Tibial nerve (tissue), 4 donors: Measurements from ENCODE around the gene MRGPRE. TPM values are rescaled to one million over a fixed set of nuclear protein-coding genes. Genes with fewer than 3 reads are reported as not detected.
A peak's percentile ranks its signal among the peaks of the same experiment; 100 is the strongest.
"Not testable (repeated sequence)": the region's sequence is repeated elsewhere in the genome, so short reads cannot be mapped to it uniquely, and the experiment has no call there.

ENCODE experiments used
- DNase-seq, 2 donors: peaks; one replicate each; pipeline ENCODE4 v3.0.0-alpha.2; 2019; ENCODE audit warnings: low spot score in 2 of 2
- H3K27ac ChIP-seq, 4 donors: fragments of 200-600 bp; sonication (generic) in 3 of 4; one replicate each; pipeline ENCODE4 v1.5.1; 2017 to 2019; ENCODE audit warnings: mild to moderate bottlenecking in 1 of 4
- H3K27me3 ChIP-seq, 2 donors: fragments of 200-600 bp; sonication (generic) in 1 of 2; one replicate each; pipeline versions ENCODE4 v1.5.1 to v1.6.0; 2017 to 2019
- H3K36me3 ChIP-seq, 3 donors: fragments of 200-600 bp; sonication (generic); one replicate each; pipeline ENCODE4 v1.5.1; 2018 to 2019
- H3K4me1 ChIP-seq, 4 donors: fragments of 200-600 bp; sonication (generic) in 3 of 4; one replicate each; pipeline ENCODE4 v1.5.1; 2017 to 2019
- H3K4me3 ChIP-seq, 4 donors: fragments of 200-600 bp; sonication (generic) in 3 of 4; one replicate each; pipeline ENCODE4 v1.5.1; 2017 to 2019; ENCODE audit warnings: mild to moderate bottlenecking in 1 of 4, moderate library complexity in 1 of 4
- H3K9me3 ChIP-seq, 4 donors: fragments of 200-600 bp; sonication (generic) in 3 of 4; one replicate each; pipeline ENCODE4 v1.5.1; 2017 to 2019
- CTCF ChIP-seq, 5 experiments: fragments of 200-600 bp in 3 of 5; fragments of 450-650 bp in 2 of 5; sonication (generic) in 3 of 5; IDR thresholded peaks; one replicate each; pipeline ENCODE4 v1.5.1; 2016 to 2019; ENCODE audit warnings: antibody characterized with exemption in 5 of 5, mild to moderate bottlenecking in 3 of 5, moderate library complexity in 2 of 5
- EP300 ChIP-seq, 2 donors: sonication (generic); formaldehyde crosslinking; IDR thresholded peaks; one replicate each; pipeline ENCODE4 v1.6.1; 2017; ENCODE audit warnings: antibody characterized with exemption in 2 of 2, mild to moderate bottlenecking in 1 of 2
- POLR2A ChIP-seq, 2 donors: fragments of 450-650 bp; IDR thresholded peaks; one replicate each; pipeline ENCODE4 v1.6.1; 2017; ENCODE audit warnings: antibody characterized with exemption in 2 of 2, mild to moderate bottlenecking in 2 of 2, moderate library complexity in 2 of 2
- WGBS, 2 donors: methylation state at CpG; one replicate each; pipeline ENCODE4 v1.1.5; 2018; 5-methylcytosine and 5-hydroxymethylcytosine counted together
- total RNA-seq, 4 donors: library from RNA; depleted of rRNA; stranded (reverse); fragments of >200 nt; gene quantifications; one replicate each; pipeline ENCODE4 v1.1.0, GENCODE V29; 2016

Gene MRGPRE
- total RNA-seq = under 1 TPM in 1 of 4 donors, not detected in 3; 0.66 TPM

- H3K36me3 ChIP-seq = no peaks in the 10 kb centered on the region
- H3K4me1 ChIP-seq = peaks cover 0 to 12% (median 0%) of the 10 kb centered on the region in 4 donors
- no peak within 1 kb of the TSS for H3K27ac ChIP-seq
- no peaks in the 10 kb centered on the region for H3K9me3 ChIP-seq
- TF ChIP-seq POLR2A (IDR thresholded peaks at IDR 0.05) (no peak), CTCF (IDR thresholded peaks at IDR 0.05) (no peak), EP300 (IDR thresholded peaks at IDR 0.05) (no peak)
- DNase-seq = no peak
- H3K4me3 ChIP-seq = peak within 1 kb of the TSS in 1 of 4 donors; percentile 18
- 59 to 60% methylated on average over 26 to 30 of the region's 39 CpGs for WGBS, 2 donors
- H3K27me3 ChIP-seq = peaks cover 0 to 30% of the 10 kb centered on the region in 2 donors
Measured at GRCh38 chr11:3231851-3232744, at the start of gene MRGPRE. MRGPRE (minus strand) TSS chr11:3232417; CDS start chr11:3228799, 3,618 bp downstream.

GRCh38 chr11:3281146-3281545 is 48.9 kb upstream of the MRGPRE start:
- H3K4me1 ChIP-seq, H3K27me3 ChIP-seq, DNase-seq, H3K9me3 ChIP-seq, H3K36me3 ChIP-seq, H3K4me3 ChIP-seq, H3K27ac ChIP-seq: not testable (repeated sequence)
- WGBS, 2 donors = 69 to 82% methylated on average over 1 of the region's 10 CpGs

GRCh38 chr11:3280662-3281061 is 48.4 kb upstream of the MRGPRE start:
- not testable (repeated sequence) for H3K27ac ChIP-seq, H3K27me3 ChIP-seq, H3K4me3 ChIP-seq, DNase-seq, H3K36me3 ChIP-seq, H3K9me3 ChIP-seq, H3K4me1 ChIP-seq
- no CpG with 5 or more reads among the region's 10 CpGs for WGBS, 2 donors

GRCh38 chr11:3278922-3279321 is 46.7 kb upstream of the MRGPRE start:
- H3K36me3 ChIP-seq, H3K27me3 ChIP-seq, DNase-seq, H3K4me1 ChIP-seq, H3K9me3 ChIP-seq, H3K27ac ChIP-seq, H3K4me3 ChIP-seq: not testable (repeated sequence)
- WGBS, 2 donors = no CpG with 5 or more reads among the region's 4 CpGs

GRCh38 chr11:3273629-3274028 is 41.4 kb upstream of the MRGPRE start:
- no CpG with 5 or more reads among the region's 8 CpGs for WGBS, 2 donors
- DNase-seq = not testable (repeated sequence)

GRCh38 chr11:3262548-3262947 is 30.3 kb upstream of the MRGPRE start:
- not testable (repeated sequence) for DNase-seq

More at GRCh38 chr11:3273629-3274028, 41.4 kb upstream of the MRGPRE start:
- H3K4me3 ChIP-seq, H3K9me3 ChIP-seq, H3K27ac ChIP-seq, H3K4me1 ChIP-seq, H3K27me3 ChIP-seq, H3K36me3 ChIP-seq: not testable (repeated sequence)

GRCh38 chr11:3261831-3262230 is 29.6 kb upstream of the MRGPRE start:
- H3K27ac ChIP-seq, H3K4me1 ChIP-seq, H3K4me3 ChIP-seq, H3K36me3 ChIP-seq, H3K9me3 ChIP-seq, DNase-seq, H3K27me3 ChIP-seq: not testable (repeated sequence)
- WGBS, 2 donors = 79 to 80% methylated on average over 6 to 7 of the region's 8 CpGs

More at GRCh38 chr11:3262548-3262947, 30.3 kb upstream of the MRGPRE start:
- H3K27me3 ChIP-seq, H3K36me3 ChIP-seq, H3K4me3 ChIP-seq, H3K4me1 ChIP-seq, H3K27ac ChIP-seq, H3K9me3 ChIP-seq: not testable (repeated sequence)
- 75 to 77% methylated on average over 3 of the region's 7 CpGs for WGBS, 2 donors

GRCh38 chr11:3257509-3257908 is 25.3 kb upstream of the MRGPRE start:
- not testable (repeated sequence) for DNase-seq

GRCh38 chr11:3255241-3255640 is 23.0 kb upstream of the MRGPRE start:
- DNase-seq, H3K27me3 ChIP-seq, H3K36me3 ChIP-seq, H3K4me3 ChIP-seq, H3K4me1 ChIP-seq, H3K27ac ChIP-seq, H3K9me3 ChIP-seq: not testable (repeated sequence)
- WGBS, 2 donors = 95% methylated on average over 7 of the region's 12 CpGs; no CpG with 5 or more reads in 1 of the 2 donors

More at GRCh38 chr11:3257509-3257908, 25.3 kb upstream of the MRGPRE start:
- not testable (repeated sequence) for H3K27ac ChIP-seq, H3K4me3 ChIP-seq, H3K9me3 ChIP-seq, H3K27me3 ChIP-seq, H3K4me1 ChIP-seq, H3K36me3 ChIP-seq
- WGBS, 2 donors = 93 to 100% methylated on average over 1 of the region's 1 CpG

GRCh38 chr11:3254773-3255172 is 22.6 kb upstream of the MRGPRE start:
- H3K27me3 ChIP-seq, H3K27ac ChIP-seq, DNase-seq, H3K4me1 ChIP-seq, H3K9me3 ChIP-seq, H3K36me3 ChIP-seq, H3K4me3 ChIP-seq: not testable (repeated sequence)
- WGBS, 2 donors = no CpG with 5 or more reads among the region's 14 CpGs
